SU-DHL-6 (cell line): ENCODE data around the gene IQCH.

Source experiments
- H2AFZ ChIP-seq: fragments of 200-600 bp; sonication (generic); 2 replicates; pipeline ENCODE4 v1.6.1; 2014; ENCODE audit warnings: low read depth, mild to moderate bottlenecking, moderate library complexity, mixed read lengths, antibody characterized with exemption, low read length; ENCODE audit not compliant: severe bottlenecking
- H3F3A ChIP-seq: fragments of 200-600 bp; shearing (Covaris generic); 2 replicates; pipeline ENCODE4 v1.6.0; 2016; ENCODE audit warnings: antibody characterized with exemption, mild to moderate bottlenecking; ENCODE audit not compliant: insufficient read depth
- H3K27ac ChIP-seq: fragments of 200-600 bp; sonication (generic); 2 replicates; pipeline ENCODE4 v1.5.1; 2016; ENCODE audit warnings: low read depth, mild to moderate bottlenecking, low read length, moderate library complexity, mixed read lengths
- H3K27me3 ChIP-seq: fragments of 200-600 bp; sonication (generic), shearing (Covaris generic); 2 replicates; pipeline ENCODE4 v1.6.0; 2014; ENCODE audit warnings: mild to moderate bottlenecking, low read length
- H3K36me3 ChIP-seq: fragments of 200-600 bp; sonication (generic); 2 replicates; pipeline ENCODE4 v1.6.1; 2014; ENCODE audit warnings: mild to moderate bottlenecking, low read length, mixed read lengths
- H3K4me2 ChIP-seq: fragments of 300-600, 200-600 bp; shearing (Covaris generic), sonication (generic); 2 replicates; pipeline ENCODE4 v1.6.0; 2014; ENCODE audit warnings: low read length, low read depth, mild to moderate bottlenecking; ENCODE audit not compliant: poor library complexity, severe bottlenecking
- H3K4me3 ChIP-seq: fragments of 200-600 bp; sonication (generic); 2 replicates; pipeline ENCODE4 v1.5.1; 2014; ENCODE audit warnings: antibody characterized with exemption, low read length, mild to moderate bottlenecking, mixed read lengths; ENCODE audit not compliant: insufficient read depth, poor library complexity, severe bottlenecking
- H3K79me2 ChIP-seq: fragments of 200-600 bp; sonication (generic); 2 replicates; pipeline ENCODE4 v1.6.1; 2014; ENCODE audit warnings: mild to moderate bottlenecking, low read length, moderate library complexity; ENCODE audit not compliant: insufficient read depth
- H3K9ac ChIP-seq: fragments of 200-600 bp; sonication (generic); 2 replicates; pipeline ENCODE4 v1.7.0; 2014; ENCODE audit warnings: mild to moderate bottlenecking, low read length
- H3K9me2 ChIP-seq: fragments of 200-600 bp; sonication (generic); replicated peaks from 2 replicates; pipeline ENCODE4 v1.6.1; 2014; ENCODE audit warnings: low read length; ENCODE audit not compliant: insufficient read depth
- H3K9me3 ChIP-seq: fragments of 200-600 bp; sonication (generic); 2 replicates; pipeline ENCODE4 v1.6.1; 2014; ENCODE audit warnings: low read length, mixed read lengths; ENCODE audit not compliant: insufficient read depth
- H4K20me1 ChIP-seq: fragments of 200-600 bp; sonication (generic); 2 replicates; pipeline ENCODE4 v1.6.1; 2014; ENCODE audit warnings: low read depth, mild to moderate bottlenecking, antibody characterized with exemption, low read length, moderate library complexity, mixed read lengths
- CTCF ChIP-seq: fragments of 200-600 bp; sonication (generic); IDR thresholded peaks from one replicate; pipeline ENCODE4 v1.5.1; 2017; ENCODE audit warnings: antibody characterized with exemption, mild to moderate bottlenecking, low read length, moderate library complexity; ENCODE audit not compliant: insufficient read depth, poor library complexity, severe bottlenecking
- EZH2phosphoT487 ChIP-seq: fragments of 200-600 bp; sonication (generic), shearing (Covaris generic); conservative IDR thresholded peaks from 2 replicates; pipeline ENCODE4 v1.6.1; 2018; ENCODE audit warnings: mild to moderate bottlenecking, antibody characterized with exemption, low read length, moderate library complexity, mixed read lengths

IQCH gene

GRCh38 chr15:67251318-67251717, 3.3 kb upstream of the IQCH start:
- Histone ChIP-seq H3K79me2 (peaks cover 69% of the 10 kb centered on the region), H3K9me3 (no peaks in the 10 kb centered on the region), H3K27ac (no peak overlapping the region), H2AFZ (no peak overlapping the region), H4K20me1 (no peaks in the 10 kb centered on the region), H3K9me2 (no peaks in the 10 kb centered on the region), H3K9ac (no peak overlapping the region), H3K4me3 (no peak overlapping the region), H3K4me2 (no peak overlapping the region), H3K27me3 (no peaks in the 10 kb centered on the region), H3K36me3 (no peaks in the 10 kb centered on the region), H3F3A (peaks cover 15% of the 10 kb centered on the region; the same call in 1 of the 2 replicates)
- TF ChIP-seq CTCF (no peak), EZH2phosphoT487 (no peak)

GRCh38 chr15:67253101-67253500, 1.5 kb upstream of the IQCH start:
- TF ChIP-seq CTCF (no peak), EZH2phosphoT487 (no peak)
- Histone ChIP-seq H3K27ac (no peak overlapping the region), H3K9me3 (no peaks in the 10 kb centered on the region), H3K79me2 (peaks cover 57% of the 10 kb centered on the region), H3K4me2 (peak overlapping the region; percentile 82), H2AFZ (no peak overlapping the region), H3K27me3 (no peaks in the 10 kb centered on the region), H3K9ac (no peak overlapping the region), H3K9me2 (no peaks in the 10 kb centered on the region), H4K20me1 (no peaks in the 10 kb centered on the region), H3F3A (peaks cover 15% of the 10 kb centered on the region; the same call in 1 of the 2 replicates), H3K4me3 (peak overlapping the region; percentile 62), H3K36me3 (no peaks in the 10 kb centered on the region)

GRCh38 chr15:67253549-67254237, 893 bp upstream of the IQCH start:
- Histone ChIP-seq H3F3A (peaks cover 15% of the 10 kb centered on the region; the same call in 1 of the 2 replicates), H3K27ac (peak overlapping the region; percentile 24), H4K20me1 (no peaks in the 10 kb centered on the region), H3K79me2 (peaks cover 51% of the 10 kb centered on the region), H2AFZ (peak overlapping the region; percentile 75), H3K4me2 (peak overlapping the region; percentile 82), H3K9ac (peak overlapping the region; percentile 71), H3K4me3 (peak overlapping the region; percentile 62), H3K27me3 (no peaks in the 10 kb centered on the region), H3K9me3 (no peaks in the 10 kb centered on the region), H3K9me2 (no peaks in the 10 kb centered on the region), H3K36me3 (no peaks in the 10 kb centered on the region)
- TF ChIP-seq CTCF = no peak
- TF ChIP-seq EZH2phosphoT487 = no peak
